HG03469 (cell line): ENCODE results near the gene EIF4E1B.

ENCODE experiments used
- ATAC-seq: cut with Tn5 transposase; IDR thresholded peaks from one replicate; pipeline ENCODE4 v1.9.1; 2021; ENCODE audit warnings: mild to moderate bottlenecking, moderate library complexity, moderate number of reproducible peaks; ENCODE audit not compliant: unreplicated experiment

The EIF4E1B gene

GRCh38 chr5:176660860-176661641 lies 30.6 kb downstream of the EIF4E1B start:
- ATAC-seq, result no peak

- ATAC-seq, result no peak
Observed at GRCh38 chr5:176661676-176662075, 31.2 kb downstream of the EIF4E1B start.

GRCh38 chr5:176662371-176663333 lies 32.2 kb downstream of the EIF4E1B start:
- ATAC-seq, result no peak

GRCh38 chr5:176663566-176663965 lies 33.1 kb downstream of the EIF4E1B start:
- no peak for ATAC-seq

GRCh38 chr5:176664479-176664878 lies 34.0 kb downstream of the EIF4E1B start:
- no peak for ATAC-seq

GRCh38 chr5:176664886-176665285 lies 34.4 kb downstream of the EIF4E1B start:
- ATAC-seq, result no peak

GRCh38 chr5:176665517-176665916 lies 35.0 kb downstream of the EIF4E1B start:
- ATAC-seq, result no peak

- ATAC-seq, result no peak
Observed at GRCh38 chr5:176667637-176668036, 37.2 kb downstream of the EIF4E1B start.

GRCh38 chr5:176670449-176670848 lies 40.0 kb downstream of the EIF4E1B start:
- no peak for ATAC-seq

- ATAC-seq, result no peak
Observed at GRCh38 chr5:176671399-176671798, 40.9 kb downstream of the EIF4E1B start.

- ATAC-seq, result no peak
Observed at GRCh38 chr5:176671890-176672747, 41.6 kb downstream of the EIF4E1B start.

GRCh38 chr5:176673651-176674583 lies 43.4 kb downstream of the EIF4E1B start:
- ATAC-seq, result no peak

- no peak for ATAC-seq
Observed at GRCh38 chr5:176674799-176675198, 44.3 kb downstream of the EIF4E1B start.

GRCh38 chr5:176675676-176676360 lies 45.3 kb downstream of the EIF4E1B start:
- no peak for ATAC-seq

GRCh38 chr5:176676361-176676824 lies 45.9 kb downstream of the EIF4E1B start:
- ATAC-seq, result no peak

GRCh38 chr5:176677209-176677939 lies 46.9 kb downstream of the EIF4E1B start:
- no peak for ATAC-seq

- no peak for ATAC-seq
Observed at GRCh38 chr5:176678584-176678983, 48.1 kb downstream of the EIF4E1B start.
